ENCODE data around the gene CEP290.
"Not testable (repeated sequence)": the region's sequence is repeated elsewhere in the genome, so short reads cannot be mapped to it uniquely, and the experiment has no call there.

CEP290 gene

DNA sequence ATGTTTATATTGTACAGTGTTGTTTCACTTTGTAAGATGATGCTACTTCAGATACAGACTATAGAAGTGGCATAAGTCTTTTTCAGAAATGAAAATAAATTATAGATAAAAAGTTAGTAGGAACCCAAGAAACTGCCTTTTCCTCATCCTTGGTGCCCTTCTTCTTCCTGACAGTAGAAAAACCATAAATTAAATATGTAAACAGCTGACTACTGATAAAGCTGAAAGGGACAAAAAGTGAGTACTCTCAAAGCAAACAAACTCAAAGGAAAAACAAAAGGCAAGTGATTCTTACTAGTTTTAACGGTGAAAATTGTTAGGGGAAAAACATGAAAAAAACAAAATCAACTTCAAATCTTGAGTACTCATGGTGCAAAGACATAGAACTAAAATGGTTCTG is 104.1 kb downstream of the CEP290 start:
- DNase-seq = no peak

DNA sequence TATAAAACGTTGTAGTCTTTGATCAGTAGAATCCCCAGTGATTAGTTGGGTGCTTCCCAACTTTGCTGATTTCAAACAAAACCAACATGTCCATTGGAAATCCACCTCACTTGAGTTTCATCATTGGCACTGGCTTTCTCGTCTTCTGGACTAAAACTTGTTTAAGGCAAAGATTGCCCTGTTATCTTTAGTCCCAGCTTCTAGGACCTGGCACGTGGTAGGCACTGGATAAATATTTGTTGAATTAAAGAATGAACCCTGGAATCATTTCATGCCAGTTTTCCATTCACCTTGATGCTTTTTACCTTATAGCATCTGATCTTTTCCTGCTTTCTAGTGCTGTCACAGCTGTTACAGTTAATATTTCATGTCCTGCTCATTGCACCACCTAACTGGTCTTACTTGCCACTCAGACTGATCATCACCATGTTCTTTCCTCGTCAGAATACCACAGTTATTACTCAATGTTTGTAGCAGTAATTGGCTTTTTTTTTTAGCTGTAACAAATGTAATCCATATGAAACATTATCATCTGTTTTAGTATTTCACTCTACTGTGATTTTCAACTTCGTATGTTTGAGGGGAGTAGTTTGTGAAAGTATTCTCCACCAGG is 105.4 kb downstream of the CEP290 start:
- DNase-seq = no peak

DNA sequence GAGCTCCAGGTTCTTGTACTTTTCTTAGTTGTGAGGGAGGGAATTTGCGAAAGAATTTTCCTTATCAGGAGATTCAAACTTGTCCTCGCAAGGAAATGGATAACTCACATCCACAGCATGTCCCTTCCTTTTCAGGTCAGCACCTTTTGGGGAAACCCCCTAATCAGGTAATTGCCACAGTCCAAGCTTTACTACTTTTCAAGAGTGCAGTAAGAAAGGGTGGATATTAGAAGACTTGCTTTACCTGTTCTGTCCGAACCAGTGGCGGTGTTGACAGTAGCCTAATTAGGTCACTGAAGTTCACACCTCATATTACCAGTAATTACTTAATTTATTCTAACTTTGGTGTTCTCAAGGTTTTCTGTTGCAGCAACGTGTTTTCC is 106.0 kb downstream of the CEP290 start:
- no peak for DNase-seq

DNA sequence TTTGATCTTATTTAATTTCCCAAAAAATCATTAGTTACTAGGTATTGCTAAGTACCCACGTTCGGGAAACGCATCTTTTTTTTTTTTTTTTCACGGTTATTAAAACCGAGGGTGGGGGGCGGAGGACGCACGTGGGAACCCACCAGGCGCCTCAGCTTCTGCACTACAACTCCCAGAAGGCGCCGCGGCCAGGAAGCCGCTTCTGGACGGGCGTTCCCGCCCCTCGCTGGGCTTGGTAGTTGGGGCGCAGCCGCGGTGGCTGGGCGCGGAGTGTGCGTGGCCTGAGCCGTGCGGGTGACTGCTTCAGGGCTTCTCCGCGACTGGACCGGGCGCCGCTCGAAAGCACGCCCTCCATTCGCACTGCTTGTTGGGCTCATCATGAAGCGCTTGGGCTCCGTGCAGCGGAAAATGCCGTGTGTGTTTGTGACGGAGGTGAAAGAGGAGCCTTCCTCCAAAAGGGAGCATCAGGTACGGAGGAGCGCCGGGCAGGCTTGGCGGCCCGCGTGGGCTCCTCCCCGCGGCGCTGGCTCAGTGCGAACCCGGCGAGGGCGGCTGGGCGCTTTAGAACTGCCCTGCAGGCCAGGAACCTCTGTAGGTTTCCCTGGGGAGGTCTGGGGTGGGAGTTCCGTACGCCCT is 106.5 kb downstream of the CEP290 start:
- peak; percentile 74 for DNase-seq

DNA sequence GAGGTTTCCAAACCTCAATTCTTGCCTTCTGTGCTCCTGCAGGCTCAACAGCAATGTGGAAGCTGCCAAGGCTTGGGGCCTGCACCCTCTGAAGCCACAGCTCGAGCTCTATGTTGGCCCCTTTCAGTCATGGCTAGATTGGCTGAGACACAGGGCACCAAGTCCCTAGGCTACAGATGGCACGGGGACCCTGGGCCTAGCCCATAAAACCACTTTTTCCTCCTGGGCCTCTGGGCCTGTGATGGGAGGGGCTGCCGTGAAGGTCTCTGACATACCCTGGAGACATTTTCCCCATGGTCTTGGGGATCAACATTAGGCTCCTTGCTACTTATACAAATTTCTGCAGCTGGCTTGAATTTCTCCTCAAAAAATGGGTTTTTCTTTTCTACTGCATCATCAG is 110.7 kb downstream of the CEP290 start:
- DNase-seq = not testable (repeated sequence)

DNA sequence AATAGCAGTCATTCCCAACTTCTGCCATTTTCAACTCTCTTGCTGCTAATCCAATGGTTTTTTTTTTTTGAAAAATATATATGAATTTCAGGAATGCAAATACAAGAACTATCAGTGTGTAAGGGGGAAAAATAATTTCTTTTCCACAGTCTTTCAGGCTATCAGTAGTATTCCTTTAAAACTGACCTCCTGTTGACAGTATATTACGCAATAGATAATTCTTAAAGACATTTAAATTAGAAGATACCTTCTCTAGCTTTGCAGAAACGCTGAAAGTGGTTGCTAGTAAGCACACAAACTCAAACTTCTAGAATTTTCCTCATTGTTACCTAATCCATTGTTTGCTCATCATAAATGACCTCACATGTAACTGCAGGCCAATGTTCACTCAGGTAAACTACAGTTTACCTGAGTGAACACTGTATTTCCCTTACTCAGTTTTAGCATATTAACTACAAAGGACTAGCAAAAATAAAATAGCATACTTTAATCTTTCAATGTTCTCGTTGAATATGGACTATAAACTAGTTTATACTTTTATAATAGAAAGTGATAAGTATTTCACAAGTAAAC is 112.7 kb downstream of the CEP290 start, which contains the start of gene C12orf50:
Gene C12orf50 (minus strand): TSS at position 309 of the 573 bp plus-strand sequence. CDS start 2,439 bp downstream, outside the sequence.
- no peak for DNase-seq

DNA sequence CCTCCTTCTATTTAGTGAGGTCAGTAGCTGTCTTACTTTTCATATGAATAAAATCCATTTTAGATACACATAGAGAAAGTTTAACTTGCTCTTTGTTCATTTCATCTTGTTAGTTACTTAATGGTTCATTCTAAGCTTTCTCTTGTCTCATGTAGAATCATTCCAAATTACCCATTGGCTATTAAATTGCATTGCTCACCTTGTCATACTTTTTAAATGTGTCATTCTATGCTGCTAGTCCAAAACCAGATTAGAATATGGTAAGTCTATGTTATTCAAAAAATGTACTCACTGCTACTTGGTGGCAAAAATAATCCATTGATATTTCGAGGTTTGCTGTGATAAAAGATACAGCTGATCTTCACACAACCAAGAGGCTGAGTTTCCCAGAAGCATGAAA is 115.7 kb downstream of the CEP290 start:
- DNase-seq = no peak

DNA sequence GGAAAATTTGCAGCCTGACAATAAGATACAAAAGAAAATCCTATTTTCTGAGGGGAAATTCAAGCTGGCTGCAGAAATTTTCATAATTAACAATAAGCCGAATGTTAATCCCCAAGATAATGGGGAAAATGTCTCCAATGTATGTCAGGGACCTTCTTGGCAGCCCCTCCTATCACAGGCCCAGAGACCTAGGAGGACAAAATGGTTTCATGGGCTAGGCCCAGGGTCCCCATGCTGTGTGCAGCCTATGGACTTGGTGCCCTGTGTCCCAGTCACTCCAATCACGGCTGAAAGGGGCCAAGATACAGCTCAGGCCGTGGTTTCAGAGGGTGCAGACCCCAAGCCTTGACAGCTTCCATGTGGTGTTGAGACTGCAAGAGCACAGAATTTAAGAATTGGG is 123.9 kb downstream of the CEP290 start:
- no peak for DNase-seq

DNA sequence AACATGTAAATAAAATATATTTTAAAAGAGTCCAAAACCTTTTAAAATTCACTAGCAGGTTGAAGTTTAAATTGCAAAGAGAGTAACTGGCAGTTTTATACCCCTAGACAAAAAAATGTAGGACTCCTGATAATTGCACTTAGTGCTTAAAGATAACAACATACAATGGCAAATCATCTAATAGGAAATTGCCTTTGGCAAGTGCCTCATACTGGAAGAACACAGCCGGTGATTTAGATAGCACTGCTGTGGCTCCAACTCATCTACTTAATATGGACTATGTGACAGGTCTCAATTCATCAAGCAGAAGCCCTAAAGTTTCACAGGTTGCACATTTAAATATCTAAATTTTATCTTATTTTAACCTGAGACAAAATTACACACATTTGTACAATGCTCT is 126.1 kb downstream of the CEP290 start:
- no peak for DNase-seq

DNA sequence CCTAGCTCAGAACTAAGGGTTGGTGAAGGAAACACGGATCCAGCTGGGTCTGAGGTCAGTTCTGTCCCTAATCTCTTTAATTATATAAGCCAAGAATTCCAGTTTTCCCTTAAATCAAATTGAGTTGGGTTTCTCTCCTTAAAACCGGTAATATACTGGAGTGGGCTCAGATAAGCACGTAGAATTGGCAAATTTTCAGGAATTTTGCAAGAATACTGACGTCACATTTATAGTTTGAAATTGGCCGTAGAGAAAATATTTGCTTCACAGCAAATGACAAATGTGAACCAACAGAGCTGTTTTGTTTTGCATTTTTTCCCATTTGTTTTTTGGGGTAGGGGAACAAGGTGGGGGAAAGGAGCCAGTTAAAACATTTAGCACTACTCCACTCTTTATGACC is 130.1 kb downstream of the CEP290 start:
- DNase-seq = no peak

DNA sequence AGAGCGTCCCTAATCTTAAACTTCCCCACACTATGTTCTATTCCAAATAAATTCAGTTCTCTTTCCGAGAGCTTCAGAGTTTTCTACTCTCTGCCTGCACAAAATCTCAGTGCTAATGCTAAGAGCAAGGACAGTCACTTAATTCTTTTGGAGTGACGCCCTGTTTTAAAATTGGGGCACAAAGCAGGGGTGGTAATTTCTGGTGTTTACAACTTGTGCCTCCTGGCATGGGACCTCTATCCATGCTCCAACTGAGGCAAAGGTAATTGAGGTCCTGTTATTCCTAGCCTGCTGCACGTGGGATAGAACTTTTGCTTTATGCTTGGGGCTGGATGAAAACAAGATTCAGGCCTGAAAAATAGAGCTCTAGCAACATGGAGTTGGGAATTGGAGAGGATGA is 135.5 kb downstream of the CEP290 start:
- DNase-seq = no peak

DNA sequence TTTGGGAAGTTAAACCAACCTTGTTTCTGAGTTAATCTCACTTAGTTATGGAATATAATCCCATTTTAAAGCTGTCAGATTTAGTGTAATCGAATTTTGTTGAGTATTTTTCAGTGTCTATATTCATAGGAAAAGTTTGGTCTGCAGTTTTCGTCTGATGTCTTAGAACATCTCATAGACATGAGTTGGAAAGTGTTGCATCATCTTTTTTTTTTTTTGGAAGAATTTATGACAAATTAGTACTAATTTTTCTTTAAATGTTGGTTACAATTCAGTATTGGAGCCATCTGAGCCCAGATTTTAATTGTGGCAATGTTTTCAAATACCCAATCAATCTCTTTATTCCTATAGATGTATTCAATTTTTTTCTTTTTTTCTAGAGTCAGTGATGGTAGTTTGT is 140.6 kb downstream of the CEP290 start:
- no peak for DNase-seq
